GM18520 (cell line): Measurements from ENCODE around the gene SLC6A2.

Experiments used
- ATAC-seq: cut with Tn5 transposase; IDR thresholded peaks from one replicate; pipeline ENCODE4 v1.9.1; 2021; ENCODE audit not compliant: unreplicated experiment

The SLC6A2 gene

GRCh38 chr16:55647343-55647742, 8.4 kb upstream of the SLC6A2 start:
- no peak for ATAC-seq

GRCh38 chr16:55647798-55648197, 8.0 kb upstream of the SLC6A2 start:
- ATAC-seq: no peak

GRCh38 chr16:55651841-55652824, 3.7 kb upstream of the SLC6A2 start:
- no peak for ATAC-seq

- ATAC-seq: no peak
These were observed 2.7 kb upstream of the SLC6A2 start for GRCh38 chr16:55653106-55653505.

- no peak for ATAC-seq
These were observed 349 bp upstream of the SLC6A2 start for GRCh38 chr16:55655381-55655896.

- ATAC-seq: no peak
These were observed 904 bp downstream of the SLC6A2 start for GRCh38 chr16:55656691-55657092.

GRCh38 chr16:55657616-55658015, 1.8 kb downstream of the SLC6A2 start:
- no peak for ATAC-seq

GRCh38 chr16:55658898-55659420, 3.2 kb downstream of the SLC6A2 start:
- no peak for ATAC-seq

GRCh38 chr16:55660026-55660425, 4.2 kb downstream of the SLC6A2 start:
- ATAC-seq: no peak

GRCh38 chr16:55660828-55661227, 5.0 kb downstream of the SLC6A2 start:
- no peak for ATAC-seq

GRCh38 chr16:55661941-55662643, 6.3 kb downstream of the SLC6A2 start:
- ATAC-seq: no peak

GRCh38 chr16:55662644-55663031, 6.8 kb downstream of the SLC6A2 start:
- ATAC-seq: no peak

- ATAC-seq: no peak
These were observed 7.4 kb downstream of the SLC6A2 start for GRCh38 chr16:55663225-55663624.

- ATAC-seq: no peak
These were observed 8.2 kb downstream of the SLC6A2 start for GRCh38 chr16:55663765-55664677.

GRCh38 chr16:55664786-55665407, 9.1 kb downstream of the SLC6A2 start:
- no peak for ATAC-seq

- no peak for ATAC-seq
These were observed 9.7 kb downstream of the SLC6A2 start for GRCh38 chr16:55665511-55665910.

GRCh38 chr16:55666012-55666411, 10.2 kb downstream of the SLC6A2 start:
- ATAC-seq: no peak

- ATAC-seq: no peak
These were observed 12.0 kb downstream of the SLC6A2 start for GRCh38 chr16:55667753-55668152.

- no peak for ATAC-seq
These were observed 12.8 kb downstream of the SLC6A2 start for GRCh38 chr16:55668340-55669281.
